Suprapubic skin (tissue), 4 donors: Measurements from ENCODE around the gene MAD2L1BP.

Experiments used
- POLR2A ChIP-seq, 2 donors: fragments of 450-650 bp; IDR thresholded peaks; one replicate each; pipeline ENCODE4 v1.6.1; 2017; ENCODE audit warnings: antibody characterized with exemption in 2 of 2, mild to moderate bottlenecking in 2 of 2, moderate library complexity in 2 of 2
- POLR2AphosphoS5 ChIP-seq, 3 donors: sonication (generic); formaldehyde crosslinking; IDR thresholded peaks; one replicate each; pipeline ENCODE4 v1.6.1; 2017; ENCODE audit warnings: antibody characterized with exemption in 3 of 3

GRCh38 chr6:43629104-43629504 is 6.5 kb upstream of the MAD2L1BP start, which contains the start of gene GTPBP2:
- TF ChIP-seq POLR2A (IDR thresholded peaks at IDR 0.05) (no peak), POLR2AphosphoS5 (IDR thresholded peaks at IDR 0.05) (peak in 2 of 3 donors; percentile 9 to 26)
